GM21529 (cell line): Measurements from ENCODE around the gene OR4K5.
"Not testable (repeated sequence)": the region's sequence is repeated elsewhere in the genome, so short reads cannot be mapped to it uniquely, and the experiment has no call there.

Experiments
- ATAC-seq: cut with Tn5 transposase; IDR thresholded peaks from one replicate; pipeline ENCODE4 v1.9.1; 2021; ENCODE audit not compliant: unreplicated experiment

Gene OR4K5, protein sequence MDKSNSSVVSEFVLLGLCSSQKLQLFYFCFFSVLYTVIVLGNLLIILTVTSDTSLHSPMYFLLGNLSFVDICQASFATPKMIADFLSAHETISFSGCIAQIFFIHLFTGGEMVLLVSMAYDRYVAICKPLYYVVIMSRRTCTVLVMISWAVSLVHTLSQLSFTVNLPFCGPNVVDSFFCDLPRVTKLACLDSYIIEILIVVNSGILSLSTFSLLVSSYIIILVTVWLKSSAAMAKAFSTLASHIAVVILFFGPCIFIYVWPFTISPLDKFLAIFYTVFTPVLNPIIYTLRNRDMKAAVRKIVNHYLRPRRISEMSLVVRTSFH

DNA sequence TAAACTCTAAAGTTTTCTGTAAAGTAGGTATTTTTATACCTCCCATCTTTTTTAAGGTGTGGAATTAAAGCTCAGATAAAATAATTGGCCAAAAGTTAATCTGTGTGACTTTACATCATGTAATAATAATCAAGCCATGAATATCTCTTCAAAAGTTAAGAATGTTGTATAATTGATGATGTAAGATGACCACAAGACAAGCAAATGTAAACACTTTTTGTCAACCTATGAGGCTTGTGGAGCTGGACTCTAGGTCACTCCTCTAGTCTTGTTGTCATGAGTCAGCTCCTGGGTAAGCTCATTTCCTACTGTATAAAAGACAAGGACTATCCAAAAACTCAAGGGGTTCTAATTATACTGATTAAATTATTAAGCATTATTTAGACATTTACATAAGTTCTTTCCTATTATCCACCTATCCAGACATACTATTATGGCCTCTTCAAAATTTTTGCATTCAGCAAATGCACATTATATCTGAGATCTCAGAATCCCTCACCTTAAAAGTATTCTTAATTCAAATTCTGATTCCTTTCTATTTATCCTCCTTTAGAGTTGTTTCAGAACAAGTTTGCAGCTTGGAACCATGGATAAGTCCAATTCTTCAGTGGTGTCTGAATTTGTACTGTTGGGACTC is at the start of gene OR4K5:
OR4K5 (plus strand) TSS at position 587 of the 637 bp plus-strand sequence; CDS start at position 587, 0 bp downstream.
- no peak for ATAC-seq

DNA sequence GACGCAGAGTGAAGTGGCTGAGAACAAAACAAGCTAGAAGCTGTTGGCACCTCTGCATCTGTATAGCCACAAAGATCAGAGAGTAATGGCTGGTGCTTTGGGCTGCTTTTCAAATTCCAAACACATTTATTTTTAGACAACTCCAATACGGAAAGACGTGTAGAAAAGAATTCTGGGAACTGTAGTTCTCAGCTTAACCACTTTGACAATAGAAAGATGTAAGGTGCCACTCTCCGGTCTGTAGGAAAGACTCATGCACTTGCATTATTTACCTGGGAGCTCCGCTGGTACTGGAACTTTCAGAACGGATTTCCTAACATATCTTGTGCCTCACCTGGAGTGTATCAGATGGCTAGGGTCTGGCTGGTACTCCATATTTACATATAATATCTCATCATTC is 47.2 kb upstream of the OR4K5 start:
- ATAC-seq = no peak

DNA sequence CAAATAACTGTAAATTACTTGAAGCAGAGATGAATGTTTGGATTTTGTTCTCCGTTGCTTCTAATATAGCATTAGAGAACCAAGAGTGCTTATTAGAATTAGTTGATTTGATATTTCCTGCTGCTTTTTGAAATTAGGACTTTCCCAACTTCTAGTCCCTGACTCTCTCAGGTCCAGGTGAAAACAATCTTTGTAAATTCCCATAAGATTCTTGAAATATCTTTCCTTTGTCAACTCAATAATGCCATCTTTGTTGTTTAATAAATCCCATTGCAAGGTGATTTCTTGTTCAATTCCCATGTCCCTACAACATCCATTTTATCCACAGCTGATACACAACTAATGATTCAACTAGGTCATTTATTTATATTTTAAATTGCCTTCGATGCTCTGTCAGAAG is 45.6 kb upstream of the OR4K5 start, which contains the start of gene OR4K2:
OR4K2 (plus strand) TSS at position 301 of the 400 bp plus-strand sequence. CDS start 1,126 bp downstream, outside the sequence.
- ATAC-seq = no peak

DNA sequence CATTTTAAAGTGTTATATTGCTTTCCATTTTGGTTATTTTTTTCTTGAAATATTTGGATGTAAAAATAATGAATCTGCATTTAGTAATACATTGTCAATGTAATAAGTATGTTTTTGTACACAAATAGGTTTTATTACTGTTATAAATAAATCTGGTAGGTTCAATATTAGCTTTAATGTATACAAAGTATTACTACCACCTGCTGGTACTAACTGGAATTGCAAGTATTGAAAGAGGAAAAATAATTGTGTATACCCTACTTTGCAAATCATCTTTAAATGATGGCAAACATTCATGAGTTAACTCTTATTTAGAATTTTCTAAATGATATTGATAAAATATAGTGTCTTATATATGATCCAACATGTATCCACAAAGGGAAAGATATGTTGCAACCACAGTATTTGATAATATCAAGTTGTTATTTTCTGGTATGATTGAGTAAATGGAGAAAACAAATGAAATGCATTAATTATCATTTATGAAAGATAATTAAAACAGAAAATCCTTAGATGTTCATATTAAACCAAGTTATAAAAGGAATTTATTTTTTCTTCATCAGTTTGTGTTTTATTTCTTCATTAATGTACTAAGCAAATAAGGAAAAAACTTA is 42.3 kb upstream of the OR4K5 start:
- ATAC-seq = peak; percentile 49

DNA sequence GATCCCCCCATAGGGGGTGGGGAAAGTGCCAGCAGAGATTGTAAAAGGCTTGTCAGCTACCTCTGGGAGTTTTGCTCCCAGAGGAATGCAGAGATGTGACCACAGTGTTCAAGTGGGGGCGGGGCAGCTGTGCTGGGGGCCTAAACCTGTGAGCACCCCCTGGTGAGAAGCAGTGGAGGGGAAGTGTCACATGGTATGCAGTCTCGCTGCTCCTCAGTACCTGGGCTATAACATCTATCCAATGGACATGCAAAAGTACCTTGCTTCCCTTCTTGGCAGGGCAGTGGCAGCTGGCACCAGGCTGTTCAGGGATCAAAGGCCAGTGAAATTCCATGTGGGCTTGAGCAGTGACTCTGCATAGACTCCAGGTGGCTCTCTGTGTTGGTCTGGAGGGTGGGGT is 25.1 kb upstream of the OR4K5 start:
- ATAC-seq = no peak

DNA sequence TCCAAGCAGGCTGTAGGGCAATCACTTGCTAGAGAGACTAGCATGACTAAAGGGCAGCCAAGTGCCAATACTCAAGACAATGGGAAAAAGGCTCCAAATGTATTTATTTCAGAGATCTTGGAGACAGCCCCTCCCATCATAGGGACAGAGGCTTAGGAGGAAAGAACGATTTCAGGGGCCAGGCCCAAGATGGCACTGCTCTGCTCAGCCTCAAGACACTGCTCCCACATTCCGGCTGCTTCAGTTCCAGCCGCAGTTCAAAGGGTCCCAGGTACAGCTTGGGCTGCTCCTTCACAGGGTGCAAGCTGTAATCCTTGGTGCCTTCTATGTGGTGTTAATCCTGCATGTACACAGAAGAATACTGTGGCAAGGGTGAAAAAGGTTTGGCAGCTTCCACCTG is 19.4 kb upstream of the OR4K5 start:
- ATAC-seq = no peak

DNA sequence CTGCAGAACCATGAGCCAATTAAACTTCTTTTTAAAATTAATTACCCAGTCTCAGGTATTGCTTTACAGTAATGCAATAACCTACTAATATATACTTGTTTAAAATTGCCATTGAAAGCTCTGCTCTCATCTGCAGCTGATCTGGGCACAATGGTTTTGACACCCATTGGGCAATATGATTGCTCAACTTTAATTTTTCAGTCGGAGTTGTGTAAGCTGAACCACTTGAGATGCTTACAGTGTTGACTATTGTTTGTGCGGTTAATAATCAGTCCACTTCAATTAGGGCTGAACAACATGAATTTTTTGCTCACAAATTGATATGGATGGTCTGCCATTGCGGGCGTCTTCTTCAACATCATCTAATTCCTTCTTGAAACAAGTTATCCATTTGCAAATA is 18.0 kb upstream of the OR4K5 start:
- no peak for ATAC-seq

DNA sequence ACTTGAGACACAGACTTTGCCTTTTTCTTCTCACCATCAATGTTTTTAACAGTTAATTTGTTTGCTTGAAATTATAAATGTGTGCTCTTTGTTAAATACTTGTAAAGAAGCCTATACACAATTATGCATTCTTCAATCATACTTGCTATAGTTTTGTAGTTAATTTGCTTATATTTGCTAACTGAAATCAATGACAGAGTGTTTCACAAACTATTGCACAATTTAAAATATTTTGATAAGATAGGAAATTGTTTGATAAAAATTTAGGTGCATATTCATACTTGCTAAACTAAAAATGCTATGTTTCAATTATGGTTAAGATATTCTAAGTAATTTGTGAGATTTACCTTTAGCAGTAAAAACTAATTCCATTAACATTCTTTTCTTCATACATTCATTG is 13.7 kb upstream of the OR4K5 start:
- ATAC-seq = no peak

DNA sequence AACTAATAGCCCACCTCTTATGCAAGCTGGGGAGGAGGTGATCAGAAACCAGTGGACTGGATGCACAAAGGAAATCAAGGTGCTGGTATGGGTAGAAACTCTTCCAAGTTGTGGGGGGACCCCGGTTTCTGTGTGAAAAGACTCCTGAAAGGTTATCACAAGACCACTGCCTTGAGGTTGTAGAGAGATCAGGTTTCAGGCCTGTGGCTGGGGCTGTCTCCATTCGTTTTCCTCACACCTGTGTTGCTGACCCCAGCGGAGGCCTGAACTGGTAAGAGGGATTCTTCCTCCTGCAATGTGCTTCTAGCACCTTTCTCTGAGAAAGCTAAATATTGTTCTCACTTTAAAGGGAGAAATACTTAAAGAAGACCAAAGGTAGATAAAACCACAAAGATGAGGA is 9.3 kb upstream of the OR4K5 start:
- ATAC-seq = no peak

DNA sequence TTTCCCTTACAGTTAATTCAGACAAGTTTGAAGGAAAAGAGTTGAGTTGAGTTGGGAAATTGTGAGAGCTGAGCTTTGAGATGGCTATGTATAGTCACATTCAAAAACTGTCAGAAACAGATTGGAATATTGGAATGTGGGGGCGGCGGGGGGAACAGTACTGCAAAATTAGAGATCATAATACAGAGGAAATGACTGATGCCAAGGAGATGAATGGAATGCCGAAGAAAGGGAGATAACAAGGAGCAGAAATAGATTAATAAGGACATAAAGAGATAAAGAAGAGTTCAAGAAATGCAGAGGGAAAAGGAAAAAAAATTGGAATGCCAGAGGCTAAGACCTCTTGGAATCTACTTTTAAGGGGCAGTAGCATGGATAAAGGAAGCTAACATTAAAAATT is 3.2 kb upstream of the OR4K5 start:
- no peak for ATAC-seq

DNA sequence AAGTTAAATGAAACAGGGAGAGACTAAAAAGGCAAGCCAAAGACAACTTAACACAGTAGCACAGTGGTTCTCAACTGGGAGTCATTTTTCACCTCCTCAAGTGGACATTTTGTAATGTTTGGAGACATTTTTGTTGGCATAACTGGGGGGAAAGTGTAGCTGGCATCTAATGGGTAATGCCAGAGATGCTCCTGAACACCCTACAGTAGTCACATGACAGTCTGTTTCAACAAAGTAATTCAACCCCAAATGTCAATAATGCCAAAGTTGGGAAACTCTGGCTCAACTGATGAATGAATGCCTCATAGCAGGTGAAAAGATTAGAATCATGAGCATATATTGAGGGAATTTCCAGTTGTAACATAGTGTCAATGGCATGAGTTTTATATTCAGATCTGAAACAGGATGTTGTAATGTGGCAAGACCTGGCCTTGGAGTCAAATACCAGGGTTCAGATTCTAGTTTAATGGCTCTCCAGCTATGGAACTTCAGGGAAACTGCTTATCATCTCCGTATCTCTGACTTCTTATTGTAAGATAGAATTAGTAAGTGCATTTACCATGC is 2.4 kb upstream of the OR4K5 start:
- ATAC-seq = no peak

DNA sequence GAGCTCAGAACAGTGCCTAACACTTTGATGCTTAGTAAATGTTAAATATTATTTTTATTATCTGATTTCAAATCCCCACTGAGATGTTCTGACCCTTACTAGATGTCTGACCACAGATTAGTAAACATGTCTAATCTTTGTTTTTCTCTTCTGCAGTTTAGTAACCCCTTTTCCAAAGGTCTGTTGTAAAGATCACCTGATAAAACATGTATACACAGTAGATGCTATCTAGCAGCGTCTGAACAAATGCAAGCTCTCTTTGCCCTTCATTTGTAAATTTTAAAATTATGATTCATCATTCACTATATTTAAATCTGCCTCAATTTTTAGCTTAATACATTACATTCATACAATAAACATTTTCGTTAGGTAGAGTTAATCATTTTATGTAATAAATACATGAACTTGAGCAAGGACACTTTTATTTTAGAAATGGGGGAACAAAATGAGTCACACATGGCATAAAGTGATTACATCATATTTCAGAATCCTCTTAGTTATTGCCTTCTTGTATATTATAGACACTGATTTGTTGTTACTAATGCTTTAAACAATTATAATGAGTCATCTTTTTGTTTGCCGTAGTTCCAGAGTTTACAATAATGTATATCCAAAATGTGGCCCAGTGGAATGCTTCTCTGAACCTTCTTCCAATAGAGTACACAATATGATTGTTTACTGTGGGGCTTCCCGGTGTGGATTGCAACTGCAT is 1.7 kb upstream of the OR4K5 start:
- no peak for ATAC-seq

DNA sequence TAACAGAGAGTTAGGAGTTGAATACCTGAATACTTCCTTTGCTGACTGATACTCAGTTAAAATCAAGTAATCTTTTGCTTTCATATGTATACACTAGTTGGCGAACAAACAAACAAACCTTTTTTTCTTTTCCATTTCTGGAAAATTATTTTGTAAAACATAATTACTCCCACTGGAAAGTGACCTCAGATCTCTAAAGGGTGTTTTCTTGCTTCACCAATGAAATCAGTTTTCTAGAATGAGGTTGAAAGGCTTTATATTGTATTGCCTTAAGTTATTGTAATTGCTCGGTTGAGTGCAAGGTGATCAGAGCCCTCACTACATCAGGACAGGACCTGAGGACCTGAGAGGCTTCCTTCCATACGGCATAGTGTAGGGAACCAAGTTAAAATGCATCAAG is 10.2 kb downstream of the OR4K5 start, which contains the start of gene OR4K1:
OR4K1 (plus strand) TSS at position 301 of the 400 bp plus-strand sequence. CDS start 4,750 bp downstream, outside the sequence.
- no peak for ATAC-seq

DNA sequence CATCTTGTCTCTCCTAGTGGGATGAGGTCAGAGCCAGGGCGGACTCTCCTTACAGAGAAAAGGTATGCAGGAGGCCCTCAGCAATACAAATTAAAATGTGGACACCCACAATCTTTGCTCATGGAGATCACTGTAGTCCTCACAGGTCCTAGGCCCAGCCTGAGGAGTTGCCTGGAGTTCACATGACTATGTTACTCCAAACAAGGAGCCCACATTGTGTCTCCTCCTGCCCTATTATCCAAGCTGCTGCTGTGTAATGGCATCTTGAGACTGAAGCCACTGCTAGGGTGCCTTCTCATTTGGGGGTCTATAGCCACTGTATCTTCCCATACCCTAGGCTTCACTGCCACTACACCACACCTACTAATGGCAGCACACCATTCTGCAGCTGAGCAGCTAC is 21.3 kb downstream of the OR4K5 start:
- no peak for ATAC-seq

DNA sequence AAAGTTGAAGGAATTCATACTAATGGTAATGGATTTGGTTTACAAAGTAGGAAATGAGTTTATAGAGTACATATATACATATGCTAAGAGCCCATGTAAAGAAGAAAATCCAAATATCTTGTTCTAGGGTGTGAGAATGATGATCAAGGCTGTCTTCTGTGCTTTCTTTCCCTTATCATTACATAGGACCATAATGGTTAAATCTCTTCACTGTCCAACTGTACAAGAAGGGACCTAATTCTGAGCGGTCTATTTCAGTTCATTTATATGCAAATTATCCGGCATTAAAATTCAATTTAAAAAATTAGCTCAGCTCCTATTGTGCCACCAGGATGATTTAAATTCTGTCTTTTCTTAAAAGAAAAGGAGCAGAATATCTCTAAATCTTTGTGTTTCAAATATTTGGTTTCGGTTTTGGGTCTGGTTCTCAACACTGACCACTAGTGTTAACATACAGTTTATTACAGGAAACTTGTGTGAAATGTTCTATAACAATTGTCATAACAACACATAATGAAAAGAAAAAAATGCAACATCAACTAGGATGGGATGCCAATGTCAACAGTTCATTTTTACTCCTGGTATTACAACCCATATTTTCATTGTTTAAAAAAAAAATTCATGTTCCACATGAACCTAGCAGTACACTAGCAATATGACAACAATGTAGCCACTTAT is 27.1 kb downstream of the OR4K5 start:
- ATAC-seq = no peak

DNA sequence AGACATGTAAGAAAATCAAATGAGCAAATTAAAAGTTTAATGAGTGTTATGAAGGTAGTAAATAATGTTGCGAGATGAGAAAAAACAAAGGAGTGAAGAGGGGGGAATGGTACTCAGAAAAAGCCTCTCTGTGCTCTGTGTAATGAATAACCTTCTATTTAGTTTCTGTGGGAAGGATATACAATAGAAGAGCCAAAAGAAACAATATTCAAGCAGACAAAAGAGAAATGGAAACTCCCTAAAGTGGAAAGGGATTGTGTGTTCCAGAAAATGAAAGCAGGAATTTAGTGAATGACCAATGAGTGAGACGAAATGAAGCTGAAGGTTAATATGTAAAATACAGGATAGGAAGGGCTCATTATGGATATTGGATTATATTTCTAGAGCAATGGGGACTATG is 28.8 kb downstream of the OR4K5 start:
- ATAC-seq = no peak

DNA sequence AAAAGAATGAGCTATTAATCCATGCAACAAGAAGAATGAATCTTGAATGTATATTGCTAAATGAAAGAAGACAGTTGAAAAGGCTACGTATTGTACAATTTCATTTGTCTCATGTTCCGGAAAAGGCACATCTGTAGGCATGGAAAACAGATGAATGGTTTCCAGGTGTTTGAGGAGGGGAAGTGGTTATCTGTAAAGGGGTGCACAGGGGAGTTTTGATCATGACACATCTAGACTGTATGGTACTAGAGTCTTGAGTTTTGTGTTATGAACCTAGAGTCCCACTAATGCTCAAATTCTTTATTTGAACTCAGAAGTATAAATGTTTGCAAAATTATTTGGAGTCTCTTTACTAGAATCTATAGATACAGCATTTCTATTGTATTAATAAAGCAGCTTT is 49.3 kb downstream of the OR4K5 start:
- ATAC-seq = not testable (repeated sequence)
